GM19351 (cell line): ENCODE results near the gene RRM1.
A peak's percentile ranks its signal among the peaks of the same experiment; 100 is the strongest.
"Not testable (repeated sequence)": the region's sequence is repeated elsewhere in the genome, so short reads cannot be mapped to it uniquely, and the experiment has no call there.

ENCODE experiments used
- ATAC-seq: cut with Tn5 transposase; IDR thresholded peaks from one replicate; pipeline ENCODE4 v1.9.1; 2021; ENCODE audit warnings: mild to moderate bottlenecking, moderate library complexity; ENCODE audit not compliant: unreplicated experiment

The RRM1 gene

DNA sequence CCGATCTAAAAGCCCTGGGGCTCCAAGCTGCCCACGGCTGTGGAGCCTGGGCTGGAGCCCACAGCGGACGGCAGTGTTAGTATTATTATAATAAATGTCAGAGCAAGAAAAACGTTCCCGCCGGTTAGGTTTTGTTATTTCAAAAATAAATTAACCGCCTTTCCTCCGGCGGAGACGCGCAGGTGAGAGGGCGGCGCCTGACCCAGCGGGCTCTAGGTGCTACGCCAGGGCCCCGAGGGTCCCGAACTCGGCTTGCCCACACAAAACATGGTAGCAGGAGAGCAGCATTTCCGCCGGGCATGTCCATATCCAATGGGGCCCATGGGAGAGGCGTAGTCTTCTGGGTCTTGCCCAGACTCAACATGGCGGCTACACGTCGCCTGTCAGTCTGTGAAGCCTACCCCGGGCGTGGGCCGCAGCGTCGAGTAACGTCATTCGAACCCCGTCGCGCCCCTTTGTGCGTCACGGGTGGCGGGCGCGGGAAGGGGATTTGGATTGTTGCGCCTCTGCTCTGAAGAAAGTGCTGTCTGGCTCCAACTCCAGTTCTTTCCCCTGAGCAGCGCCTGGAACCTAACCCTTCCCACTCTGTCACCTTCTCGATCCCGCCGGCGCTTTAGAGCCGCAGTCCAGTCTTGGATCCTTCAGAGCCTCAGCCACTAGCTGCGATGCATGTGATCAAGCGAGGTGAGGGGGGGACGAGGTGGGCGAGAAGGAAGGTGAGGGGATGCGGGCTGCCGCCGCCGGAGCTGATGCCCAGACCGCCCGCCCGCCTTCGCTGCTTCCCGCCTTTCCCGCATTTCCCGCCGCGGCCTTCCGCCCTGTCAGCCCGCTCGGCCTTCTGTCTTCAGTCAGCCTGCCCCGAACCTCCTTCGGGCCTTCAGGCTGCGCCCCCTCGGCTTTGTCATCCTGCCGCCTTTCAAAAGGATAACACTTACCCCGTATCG, at the start of gene RRM1:
Gene RRM1, plus strand, starts transcription at position 452 of the 944 bp plus-strand sequence. Its CDS starts 214 bp downstream, at position 666.
- ATAC-seq = peak; percentile 96

DNA sequence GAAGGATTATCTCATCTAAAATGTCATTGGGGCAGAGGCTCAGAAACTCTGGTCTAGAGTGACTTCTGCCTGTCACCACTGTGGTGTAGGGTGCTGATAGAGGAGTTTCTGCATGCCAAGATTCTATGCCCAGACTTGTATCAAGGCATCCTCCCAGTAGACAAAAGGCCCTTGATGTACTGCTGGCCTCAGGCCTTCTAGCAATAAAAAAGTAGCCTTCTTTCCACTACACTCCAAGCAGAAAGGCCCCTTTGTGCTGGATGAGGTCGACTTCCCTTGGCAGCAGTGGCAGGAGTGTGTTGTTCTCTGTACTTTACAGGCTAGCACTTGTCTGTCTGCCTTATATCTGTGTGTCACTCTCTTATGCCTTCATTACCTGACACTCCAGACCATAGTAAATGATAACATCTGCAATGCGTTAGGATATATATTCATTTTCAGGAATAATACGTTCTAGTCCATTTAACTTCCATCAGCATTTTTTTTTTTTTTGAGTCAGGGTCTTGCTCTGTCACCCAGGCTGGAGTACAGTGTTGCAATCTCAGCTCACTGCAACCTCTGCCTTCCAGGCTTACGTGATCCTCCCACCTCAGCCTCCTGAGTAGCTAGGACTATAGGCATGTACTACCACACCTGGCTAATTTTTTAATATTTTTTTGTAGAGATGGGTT, 49.5 kb upstream of the RRM1 start:
- ATAC-seq = no peak

DNA sequence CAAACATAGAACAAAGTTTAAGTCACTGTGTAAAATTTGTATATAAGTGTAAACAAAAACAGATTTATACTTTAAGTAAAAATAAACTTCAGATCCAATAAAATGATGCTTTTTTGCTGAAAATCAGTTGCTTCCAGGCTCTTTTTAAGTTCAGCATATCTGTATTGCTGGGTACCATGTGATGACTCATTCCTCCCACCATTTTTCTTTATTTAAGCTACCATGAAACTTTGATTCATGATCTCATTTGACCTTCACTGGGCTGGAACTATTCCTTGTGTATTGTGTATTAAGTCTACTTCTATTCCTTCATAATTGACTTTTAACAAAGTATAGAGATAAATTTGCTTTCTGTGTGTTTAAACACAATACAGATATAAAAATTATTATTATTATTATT, 46.3 kb upstream of the RRM1 start:
- no peak for ATAC-seq

DNA sequence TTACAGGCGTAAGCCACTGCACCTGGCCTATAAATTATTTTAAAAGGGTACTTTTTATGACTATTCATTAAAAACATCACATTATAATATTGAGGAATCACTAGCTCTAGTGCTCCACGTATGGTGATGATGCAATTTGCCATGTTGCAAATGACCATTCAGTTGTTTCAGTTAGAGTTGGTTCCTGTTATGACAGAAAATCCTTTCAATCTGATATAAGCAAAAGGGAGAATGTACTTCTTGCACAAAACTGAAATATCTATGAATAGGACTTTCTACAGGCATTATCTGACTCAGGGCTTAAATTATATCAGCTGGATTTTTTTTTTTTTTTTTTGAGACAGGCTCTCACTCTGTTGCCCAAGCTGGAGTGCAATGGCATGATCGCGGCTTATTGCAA, 45.6 kb upstream of the RRM1 start:
- ATAC-seq = no peak

DNA sequence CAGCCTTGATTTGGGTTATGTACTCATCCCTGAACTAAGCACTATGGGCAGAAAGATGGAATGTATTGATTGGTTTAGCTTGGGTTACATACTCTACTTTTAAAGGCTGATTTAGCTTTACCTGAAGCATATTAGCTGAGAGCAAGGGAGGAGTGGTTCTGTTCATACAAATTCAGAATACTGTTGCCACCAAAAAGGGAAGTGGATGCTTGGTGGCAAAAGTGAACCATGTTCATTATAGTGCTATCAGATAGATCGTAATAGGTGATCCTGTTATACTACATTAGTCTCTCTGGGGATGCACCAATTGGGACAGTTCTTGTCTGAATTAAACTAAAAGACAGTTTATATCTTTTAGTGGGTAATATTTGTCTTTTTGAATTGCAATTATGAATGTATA, 44.5 kb upstream of the RRM1 start:
- ATAC-seq = no peak

DNA sequence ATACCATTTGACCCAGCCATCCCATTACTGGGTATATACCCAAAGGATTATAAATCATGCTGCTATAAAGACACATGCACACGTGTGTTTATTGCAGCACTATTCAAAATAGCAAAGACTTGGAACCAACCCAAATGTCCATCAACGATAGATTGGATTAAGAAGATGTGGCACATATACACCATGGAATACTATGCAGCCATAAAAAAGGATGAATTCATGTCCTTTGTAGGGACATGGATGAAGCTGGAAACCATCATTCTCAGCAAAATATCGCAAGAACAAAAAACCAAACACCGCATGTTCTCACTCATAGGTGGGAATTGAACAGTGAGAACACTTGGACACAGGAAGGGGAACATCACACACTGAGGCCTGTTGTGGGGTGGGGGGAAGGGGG, 41.4 kb upstream of the RRM1 start:
- not testable (repeated sequence) for ATAC-seq

DNA sequence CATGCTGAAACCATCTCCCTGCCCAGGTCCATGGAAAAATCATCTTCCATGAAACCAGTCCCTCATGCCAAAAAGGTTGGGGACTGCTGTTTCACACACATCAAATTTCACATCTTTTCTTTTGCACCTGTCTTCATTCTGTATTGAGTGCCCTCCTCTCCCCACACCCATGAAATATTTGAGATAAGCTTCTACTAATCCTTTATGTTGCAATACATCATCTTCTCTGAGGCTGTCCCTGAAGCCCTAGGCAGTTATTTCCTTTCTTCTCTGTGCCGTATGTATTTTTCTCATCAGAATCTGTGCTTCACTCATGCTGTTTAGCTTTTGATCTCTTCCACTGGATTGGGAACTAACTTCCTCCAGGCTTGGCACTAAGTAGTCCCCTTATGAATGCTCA, 40.0 kb upstream of the RRM1 start:
- no peak for ATAC-seq

DNA sequence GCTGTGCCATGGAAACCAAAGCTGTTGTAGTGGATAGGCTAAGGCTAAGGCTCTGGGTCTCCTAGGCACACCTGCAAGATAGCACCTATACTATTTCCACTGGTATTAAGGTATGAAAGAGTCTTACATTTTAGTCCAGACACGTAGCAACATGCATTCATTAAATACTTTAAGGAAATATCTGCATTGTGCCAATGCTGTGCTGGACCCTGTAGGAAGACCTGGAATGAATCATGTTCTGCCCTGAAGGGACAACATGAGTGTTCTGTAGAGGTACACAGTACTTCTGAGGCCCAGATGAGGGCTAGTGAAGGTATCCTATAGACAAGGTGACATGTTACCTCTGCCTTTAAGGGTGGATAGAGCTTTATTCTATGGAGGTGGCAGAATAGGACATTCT, 35.2 kb upstream of the RRM1 start:
- no peak for ATAC-seq

DNA sequence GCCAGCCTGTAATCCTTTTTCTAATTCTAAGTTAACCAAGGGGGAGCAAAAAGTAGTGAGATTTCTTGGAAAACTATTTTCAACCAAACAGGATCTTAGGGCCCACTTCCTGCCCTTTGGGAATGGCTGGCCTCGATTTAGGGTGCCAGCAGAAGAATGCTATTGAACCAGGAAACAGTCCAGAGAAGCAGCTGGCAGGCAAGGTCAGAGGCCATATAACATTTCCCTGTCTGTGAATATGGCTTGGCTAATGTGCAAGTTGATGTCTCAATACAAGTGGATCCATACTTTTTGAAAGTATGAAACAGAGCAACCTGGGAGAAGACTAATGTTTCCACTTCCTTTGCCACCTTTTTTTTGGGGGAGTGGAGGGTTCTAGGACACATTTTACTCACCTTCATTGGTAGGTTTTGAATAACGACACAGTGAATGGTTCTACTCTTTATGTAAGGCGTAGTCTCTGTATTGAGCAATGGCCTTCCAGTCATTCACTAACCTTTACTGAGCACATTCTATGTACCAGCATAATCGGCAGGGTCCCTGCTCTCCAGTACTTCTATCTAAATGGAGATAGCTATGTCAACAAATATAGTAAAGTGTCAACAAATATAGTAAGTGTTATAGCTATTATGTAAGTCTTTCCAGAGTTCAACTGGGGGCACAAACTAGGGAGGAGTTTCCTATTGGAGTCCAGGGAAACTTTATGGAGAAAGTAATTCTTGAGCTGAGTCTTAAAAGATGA, 34.2 kb upstream of the RRM1 start:
- no peak for ATAC-seq

DNA sequence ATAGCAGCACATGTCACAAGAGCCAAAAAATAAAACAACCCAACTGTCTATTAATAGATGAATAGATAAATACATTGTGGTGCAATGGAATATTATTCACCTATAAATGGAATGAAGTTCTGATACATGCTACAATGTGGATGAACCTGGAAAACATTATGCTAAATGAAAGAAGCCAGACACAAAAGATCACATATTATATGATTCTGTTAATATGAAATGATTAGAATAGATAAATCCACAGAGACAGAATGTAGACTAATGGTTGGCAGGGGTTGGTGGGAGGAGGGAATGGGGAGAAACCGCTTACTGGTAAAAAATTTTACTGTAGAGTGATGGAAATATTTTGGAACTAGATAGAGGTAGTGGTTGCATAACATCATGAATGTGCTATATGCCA, 32.9 kb upstream of the RRM1 start:
- ATAC-seq = no peak

DNA sequence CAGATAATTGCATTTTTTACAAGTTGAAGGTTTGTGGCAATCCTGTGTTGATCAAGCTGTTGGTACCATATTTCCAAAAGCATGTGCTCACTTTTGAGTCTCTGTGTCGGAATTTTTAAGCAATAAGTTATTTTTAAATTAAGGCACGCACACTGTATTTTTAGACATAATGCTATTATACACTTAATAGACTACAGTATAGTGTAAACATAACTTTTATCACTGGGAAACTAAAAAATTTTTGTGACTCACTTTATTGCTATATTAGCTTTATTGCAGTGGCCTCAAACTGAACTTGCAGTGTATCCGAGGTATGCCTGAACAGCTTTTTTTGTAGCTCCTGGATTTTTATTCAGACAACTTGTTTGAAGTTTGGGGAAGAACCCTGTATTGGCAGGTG, 31.3 kb upstream of the RRM1 start:
- no peak for ATAC-seq

DNA sequence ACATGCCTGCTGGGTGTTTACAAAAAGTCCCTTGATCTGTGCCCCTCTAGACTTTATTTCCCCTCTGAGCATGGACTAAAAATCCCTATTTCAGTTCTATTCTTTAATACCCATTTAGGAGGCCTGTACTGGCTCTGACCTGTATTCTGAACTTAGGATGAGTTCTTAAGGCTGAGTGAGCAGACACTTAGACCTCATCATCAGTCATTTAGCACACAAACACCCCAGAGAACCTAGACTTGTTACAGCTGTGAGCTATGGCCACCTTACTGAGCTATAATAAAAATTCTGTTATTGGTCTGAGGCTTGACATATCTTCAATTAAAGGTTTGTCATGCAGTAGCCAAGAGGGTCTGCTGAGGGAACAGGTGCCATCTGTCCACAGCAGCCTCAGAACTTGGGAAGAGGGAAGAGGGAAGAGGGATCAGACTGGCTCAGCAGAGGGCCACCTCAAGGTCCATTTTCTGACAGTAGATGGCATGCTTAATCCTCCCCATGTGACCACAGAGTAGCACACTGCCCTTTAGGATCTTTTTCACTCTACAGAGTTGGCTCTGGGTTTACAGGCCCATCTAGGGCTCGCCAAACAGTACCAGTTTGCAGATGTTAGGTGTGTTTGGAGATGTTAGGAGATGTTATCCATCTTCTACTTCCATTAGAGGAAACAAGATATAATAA, 30.2 kb upstream of the RRM1 start:
- no peak for ATAC-seq

DNA sequence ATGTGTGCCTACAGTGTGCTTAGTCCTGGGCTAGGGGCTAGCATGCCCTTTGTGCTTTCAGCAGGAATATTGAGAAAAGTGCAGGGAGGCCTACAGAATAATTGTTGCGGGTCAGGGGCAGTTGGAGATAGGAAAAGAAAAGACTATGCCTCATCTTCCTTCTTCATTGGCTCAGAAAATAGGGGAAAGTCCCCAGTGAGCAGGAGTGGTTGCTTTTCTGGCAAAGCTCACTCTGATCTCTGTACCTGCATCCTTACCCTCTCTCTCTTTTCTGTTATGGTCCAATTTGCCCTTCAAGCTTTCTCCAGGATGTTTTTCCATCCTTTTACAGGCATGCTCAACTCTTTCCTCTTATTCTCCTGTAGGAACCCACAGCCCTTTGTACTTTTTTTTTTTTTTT, 29.5 kb upstream of the RRM1 start:
- no peak for ATAC-seq

DNA sequence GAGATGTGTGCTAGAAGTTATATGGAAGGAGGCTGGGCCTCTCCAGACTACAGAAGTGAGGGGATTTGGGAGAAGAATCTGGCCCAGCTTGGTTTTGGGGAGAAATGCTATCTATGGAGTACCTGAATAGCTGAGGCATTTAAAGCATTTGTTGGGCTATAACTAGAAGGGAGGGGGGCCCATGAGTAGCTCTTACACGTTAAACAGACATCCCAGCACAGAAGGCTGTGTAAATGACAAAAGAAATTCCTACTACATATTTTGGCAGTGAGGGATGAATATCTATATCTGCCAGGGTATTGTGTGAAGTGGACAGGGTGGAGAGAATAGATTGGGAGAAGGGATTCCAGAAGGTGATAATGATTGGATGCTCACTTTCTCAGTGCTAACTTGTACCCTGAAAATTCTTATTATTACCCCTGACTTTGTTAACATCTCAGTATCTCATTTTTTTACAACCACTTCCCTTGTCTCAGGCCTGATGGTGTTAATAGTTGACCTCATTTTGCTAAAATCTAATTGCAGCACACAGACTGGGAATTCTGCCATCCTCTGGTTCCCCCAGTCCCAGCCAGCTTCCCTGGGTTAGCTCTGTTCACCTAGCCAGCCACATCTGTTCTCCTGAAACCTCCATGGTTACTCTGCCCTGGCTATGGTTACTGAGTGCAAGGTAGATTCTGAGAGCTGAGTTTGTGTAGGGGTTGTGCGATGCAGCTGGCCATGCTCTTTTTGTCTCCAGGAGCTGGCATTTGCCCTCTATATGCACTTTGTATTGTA, 28.8 kb upstream of the RRM1 start:
- ATAC-seq = no peak

DNA sequence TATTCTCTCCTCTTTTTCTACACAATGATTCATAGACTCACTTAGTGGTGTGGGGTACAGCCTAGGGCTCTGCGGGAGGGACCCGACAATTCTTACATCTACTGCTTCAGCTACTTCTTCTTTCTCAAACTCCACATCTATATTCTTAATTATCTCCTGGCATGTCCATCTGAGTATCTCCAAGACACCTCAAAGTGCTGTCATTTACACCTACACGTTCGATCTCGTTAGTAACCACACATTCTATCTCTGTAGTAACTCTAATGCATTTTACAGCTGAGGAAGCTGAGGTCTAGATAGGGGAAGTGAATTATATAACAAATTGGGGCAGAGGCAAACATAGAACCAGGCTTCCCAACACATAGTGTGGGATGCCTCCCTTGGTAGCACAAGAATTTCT, 27.7 kb upstream of the RRM1 start:
- no peak for ATAC-seq

DNA sequence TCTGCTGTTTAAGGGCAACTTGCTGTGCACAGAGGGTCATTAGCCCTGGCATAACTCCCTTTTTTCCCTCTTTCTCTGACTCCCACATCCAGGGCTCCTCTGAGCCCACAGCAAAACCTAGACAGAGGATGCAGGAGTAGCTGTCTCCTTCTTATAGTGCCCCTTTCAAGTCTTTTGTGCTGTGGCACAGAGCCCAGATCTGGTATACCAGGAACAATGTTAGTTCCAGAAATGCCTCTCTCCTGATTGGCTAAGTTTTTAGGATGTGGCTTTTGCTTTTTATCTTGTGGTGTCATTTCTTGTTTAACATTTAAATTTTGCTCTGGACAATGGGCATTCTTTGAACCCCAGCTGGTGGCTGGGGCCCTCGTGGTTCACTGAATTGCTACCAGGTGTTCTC, 25.6 kb upstream of the RRM1 start:
- no peak for ATAC-seq

DNA sequence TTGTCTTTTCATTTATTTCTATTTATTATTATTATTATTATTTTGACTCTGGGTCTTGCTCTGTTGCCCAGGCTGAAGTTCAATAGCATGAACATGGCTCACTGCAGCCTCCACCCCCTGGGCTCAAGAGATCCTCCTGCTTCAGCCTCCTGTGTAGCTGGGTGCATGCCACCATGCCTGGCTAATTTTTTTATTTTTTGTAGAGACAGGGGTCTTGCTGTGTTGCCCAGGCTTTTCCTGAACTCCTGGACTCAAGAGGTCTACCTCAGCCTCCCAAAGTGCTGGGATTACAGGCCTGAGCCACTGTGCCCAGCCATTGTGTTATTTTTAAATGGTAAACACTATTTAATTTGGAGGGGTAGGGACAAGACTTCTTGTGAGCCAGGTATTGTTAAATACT, 23.3 kb upstream of the RRM1 start:
- no peak for ATAC-seq

DNA sequence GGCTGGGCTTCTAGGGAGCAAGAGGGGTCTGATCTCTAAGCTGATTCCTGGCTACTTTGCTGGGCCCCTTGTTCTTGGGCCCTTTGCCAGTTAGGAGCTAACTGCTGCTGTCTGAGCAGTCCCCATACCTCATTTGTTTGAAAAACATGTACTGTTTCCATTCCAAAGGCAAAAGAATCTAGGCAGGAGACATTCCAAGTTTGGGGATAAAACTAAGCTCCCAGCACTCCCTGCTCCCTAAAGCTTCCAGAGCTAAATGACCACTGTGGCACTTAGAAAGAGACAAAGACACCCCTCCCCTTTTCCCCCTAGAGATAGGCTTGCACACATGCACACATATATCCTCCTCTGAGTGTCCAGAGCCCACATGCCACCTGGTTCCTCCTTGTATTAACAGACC, 22.7 kb upstream of the RRM1 start:
- ATAC-seq = no peak

DNA sequence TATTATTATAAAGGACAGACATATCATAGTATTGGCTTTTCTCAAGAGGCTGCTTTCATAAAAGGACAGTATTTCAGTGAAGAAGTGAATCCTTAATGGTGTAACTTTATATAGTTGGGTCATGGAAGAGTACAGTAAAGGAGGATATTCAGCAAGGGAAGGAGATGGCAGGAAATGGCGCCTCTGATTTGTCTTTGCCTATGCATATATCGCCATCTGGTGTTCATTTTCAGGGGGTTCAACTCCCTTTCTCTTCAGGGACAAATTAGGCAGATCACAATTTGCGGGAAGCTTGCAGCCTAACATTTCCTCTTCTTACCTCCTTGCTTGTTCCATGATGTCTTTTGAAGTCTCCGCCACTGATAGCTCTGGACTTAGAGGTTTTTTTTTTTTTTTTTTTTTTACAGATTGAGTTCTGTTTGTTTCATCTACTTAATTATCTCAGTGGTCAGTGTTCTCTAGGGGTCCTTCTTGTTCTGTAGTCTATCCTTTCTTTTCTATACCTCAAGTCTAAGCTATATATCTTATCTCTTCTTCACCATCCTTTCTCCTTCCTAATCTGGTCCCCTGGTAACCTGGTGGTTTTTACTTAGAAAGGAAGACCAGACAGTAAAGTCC, 21.8 kb upstream of the RRM1 start:
- ATAC-seq = peak; percentile 76

DNA sequence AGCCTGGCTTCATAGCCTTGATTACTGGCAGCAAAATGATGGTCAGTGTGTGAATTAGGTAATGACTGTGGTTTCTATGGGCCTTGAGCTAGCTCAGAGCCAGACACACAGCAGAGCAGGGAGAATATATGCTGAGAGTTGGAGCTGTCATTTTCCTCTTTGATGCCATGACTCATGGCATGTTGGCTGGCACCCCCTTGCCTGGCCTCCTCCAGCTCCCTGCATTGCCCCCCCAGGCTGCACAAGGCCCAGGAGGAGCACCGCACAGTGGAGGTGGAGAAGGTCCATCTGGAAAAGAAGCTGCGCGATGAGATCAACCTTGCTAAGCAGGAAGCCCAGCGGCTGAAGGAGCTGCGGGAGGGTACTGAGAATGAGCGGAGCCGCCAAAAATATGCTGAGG, 20.3 kb upstream of the RRM1 start:
- no peak for ATAC-seq
